Measurements from ENCODE around the gene CEND1. TPM values are rescaled to one million over a fixed set of nuclear protein-coding genes. Genes with fewer than 3 reads are reported as not detected.

Gene CEND1
- total RNA-seq, 1 experiment from 2014 or later, result 0.81 TPM

DNA sequence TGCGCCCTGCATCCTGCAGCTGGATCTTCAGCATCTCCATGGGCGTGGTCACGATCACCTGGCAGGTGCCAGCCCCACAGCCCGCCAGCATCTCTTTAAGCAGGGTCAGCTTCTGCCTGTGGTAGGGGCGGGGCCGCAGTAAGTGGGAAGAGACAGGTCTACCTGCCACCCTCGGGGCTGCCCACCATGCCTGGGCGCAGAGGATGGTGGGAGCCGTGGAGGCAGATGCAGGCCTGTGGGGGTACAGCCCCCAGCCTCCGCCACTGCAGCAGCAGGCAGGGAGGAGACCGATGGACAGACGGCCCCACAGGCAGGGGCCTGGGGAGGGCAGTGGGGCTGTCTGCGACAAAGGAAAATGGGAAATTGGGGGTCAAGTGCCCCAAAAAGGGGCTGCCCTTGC lies 3.0 kb upstream of the CEND1 start:
- H3K36me3 Mint-ChIP-seq (ENCODE audit: insufficient read depth in 1 of 3, low read depth in 3 of 3), result peaks cover 0 to 16% (median 3%) of the 10 kb centered on the region in 3 experiments; a peak in 2 of 7 replicates
- Histone ChIP-seq H2AFZ (ENCODE audit: low read length) (no peak overlapping the region), H3K27me3 (ENCODE audit: insufficient read depth, low read length) (no peaks in the 10 kb centered on the region), H3K23me2 (ENCODE audit: insufficient read length, low read depth, low read length, poor library complexity, severe bottlenecking) (peaks cover 12% of the 10 kb centered on the region), H3K9ac (ENCODE audit: extremely low read depth, insufficient read length, low read length) (no peak overlapping the region), H2BK120ac (ENCODE audit: low read depth, low read length, poor library complexity, severe bottlenecking) (no peak overlapping the region), H3K79me1 (ENCODE audit: insufficient read depth, low read depth, low read length, poor library complexity, severe bottlenecking) (no peaks in the 10 kb centered on the region), H2BK12ac (ENCODE audit: insufficient read length, low read depth, low read length) (no peak overlapping the region), H4K5ac (ENCODE audit: insufficient read length, low read depth, low read length) (no peak overlapping the region), H3K27ac (ENCODE audit: insufficient read length, low read depth, low read length) (no peak overlapping the region), H3K4me1 (ENCODE audit: insufficient read depth, low read length) (no peaks in the 10 kb centered on the region; the same call in 1 of the 2 replicates), H3K4me2 (ENCODE audit: insufficient read depth, insufficient read length, low read length) (no peak overlapping the region), H2BK5ac (ENCODE audit: insufficient read length, low read length) (no peak overlapping the region), H2BK20ac (ENCODE audit: low read depth, low read length, poor library complexity, severe bottlenecking) (no peak overlapping the region), H3K56ac (ENCODE audit: insufficient read length, low read depth, low read length) (no peak overlapping the region), H3K79me2 (ENCODE audit: insufficient read depth, low read length) (no peaks in the 10 kb centered on the region), H3K14ac (ENCODE audit: insufficient read depth, low read length) (no peak overlapping the region), H3K9me3 (ENCODE audit: control insufficient read depth, low read depth, low read length) (no peaks in the 10 kb centered on the region), H3K23ac (ENCODE audit: insufficient read length, low read depth, low read length) (no peak overlapping the region), H3K4ac (ENCODE audit: low read depth, low read length) (no peak overlapping the region), H3K18ac (ENCODE audit: insufficient read length, low read depth, low read length) (no peak overlapping the region), H2BK15ac (ENCODE audit: low read depth, low read length) (no peak overlapping the region), H2AK5ac (ENCODE audit: insufficient read length, low read length) (no peak overlapping the region), H4K20me1 (ENCODE audit: control insufficient read depth, insufficient read depth, insufficient read length) (peaks cover 2% of the 10 kb centered on the region), H4K8ac (replicated peaks; ENCODE audit: insufficient read length, low read depth, low read length) (no peak overlapping the region), H4K91ac (ENCODE audit: insufficient read length, low read depth, low read length) (no peak overlapping the region), H3T11ph (ENCODE audit: low read length) (no peak overlapping the region)
- H3K27me3 Mint-ChIP-seq (ENCODE audit: low read depth), result no peaks in the 10 kb centered on the region
- H3K4me1 Mint-ChIP-seq, result peaks cover 16 to 37% of the 10 kb centered on the region in 2 experiments
- TF ChIP-seq, protein P1, sequence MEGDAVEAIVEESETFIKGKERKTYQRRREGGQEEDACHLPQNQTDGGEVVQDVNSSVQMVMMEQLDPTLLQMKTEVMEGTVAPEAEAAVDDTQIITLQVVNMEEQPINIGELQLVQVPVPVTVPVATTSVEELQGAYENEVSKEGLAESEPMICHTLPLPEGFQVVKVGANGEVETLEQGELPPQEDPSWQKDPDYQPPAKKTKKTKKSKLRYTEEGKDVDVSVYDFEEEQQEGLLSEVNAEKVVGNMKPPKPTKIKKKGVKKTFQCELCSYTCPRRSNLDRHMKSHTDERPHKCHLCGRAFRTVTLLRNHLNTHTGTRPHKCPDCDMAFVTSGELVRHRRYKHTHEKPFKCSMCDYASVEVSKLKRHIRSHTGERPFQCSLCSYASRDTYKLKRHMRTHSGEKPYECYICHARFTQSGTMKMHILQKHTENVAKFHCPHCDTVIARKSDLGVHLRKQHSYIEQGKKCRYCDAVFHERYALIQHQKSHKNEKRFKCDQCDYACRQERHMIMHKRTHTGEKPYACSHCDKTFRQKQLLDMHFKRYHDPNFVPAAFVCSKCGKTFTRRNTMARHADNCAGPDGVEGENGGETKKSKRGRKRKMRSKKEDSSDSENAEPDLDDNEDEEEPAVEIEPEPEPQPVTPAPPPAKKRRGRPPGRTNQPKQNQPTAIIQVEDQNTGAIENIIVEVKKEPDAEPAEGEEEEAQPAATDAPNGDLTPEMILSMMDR (conservative IDR thresholded peaks at IDR 0.05), result no peak
- no peak for DNase-seq
- H3K27ac Mint-ChIP-seq, result no peak overlapping the region
- no CpG with 5 or more reads among the region's 13 CpGs for WGBS (ENCODE audit: extremely low coverage, insufficient read length, low lambda C conversion rate)
- H3K4me3 Mint-ChIP-seq, result no peak overlapping the region
- H3K9me3 Mint-ChIP-seq, result no peaks in the 10 kb centered on the region

Measured in H9 (cell line).